ENCODE data around the gene EXOC2. TPM values are rescaled to one million over a fixed set of nuclear protein-coding genes. Genes with fewer than 3 reads are reported as not detected.

The EXOC2 gene
- total RNA-seq, 2 donors from 2014 or later = 17.2 to 24.1 TPM

DNA sequence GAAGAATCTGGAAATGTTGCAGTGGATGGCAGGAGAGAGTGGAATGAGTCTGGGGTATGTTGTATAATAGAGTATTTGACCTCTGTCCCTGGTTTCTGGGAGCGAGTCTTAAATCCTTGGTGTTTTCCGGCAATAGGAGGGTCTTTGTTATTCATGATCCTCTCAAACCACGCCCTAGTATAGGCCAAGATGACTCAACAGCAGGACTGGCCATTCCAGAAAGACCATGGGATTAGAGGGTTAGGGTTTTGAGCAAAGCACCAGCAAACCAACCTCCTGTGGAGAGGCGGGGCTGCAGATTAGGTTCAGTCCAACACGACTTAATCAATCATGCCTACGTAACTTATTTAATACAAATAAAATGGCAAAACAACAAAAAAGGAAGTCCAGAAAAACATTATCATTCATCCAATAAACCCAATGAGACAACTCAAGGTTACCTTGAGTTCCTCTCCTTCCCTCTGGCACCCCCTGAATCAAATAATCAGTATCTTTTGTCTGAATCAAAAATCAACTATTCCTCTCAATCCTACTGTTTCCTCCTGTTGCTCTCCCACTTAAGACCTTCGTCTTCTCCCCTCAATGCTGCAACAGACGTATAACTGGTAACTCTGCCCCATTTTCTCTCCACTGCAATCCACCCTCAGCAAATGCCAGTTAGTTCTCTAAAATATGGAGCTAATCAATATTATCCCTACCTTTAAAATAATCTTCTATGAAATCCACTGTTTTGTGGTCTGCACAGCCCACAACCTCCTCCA, 51.5 kb downstream of the EXOC2 start:
- no peak overlapping the region for H3K27ac ChIP-seq
- H3K4me1 ChIP-seq (ENCODE audit: control insufficient read depth in 1 of 2, low read depth in 2 of 2) = no peaks in the 10 kb centered on the region
- H3K9me3 ChIP-seq = no peaks in the 10 kb centered on the region
- H3K36me3 ChIP-seq = no peaks in the 10 kb centered on the region
- DNase-seq (ENCODE audit: low spot score) (no peak), ATAC-seq (ENCODE audit: insufficient number of reproducible peaks, low FRiP score, low read depth) (no peak)
- TF ChIP-seq, protein P1, sequence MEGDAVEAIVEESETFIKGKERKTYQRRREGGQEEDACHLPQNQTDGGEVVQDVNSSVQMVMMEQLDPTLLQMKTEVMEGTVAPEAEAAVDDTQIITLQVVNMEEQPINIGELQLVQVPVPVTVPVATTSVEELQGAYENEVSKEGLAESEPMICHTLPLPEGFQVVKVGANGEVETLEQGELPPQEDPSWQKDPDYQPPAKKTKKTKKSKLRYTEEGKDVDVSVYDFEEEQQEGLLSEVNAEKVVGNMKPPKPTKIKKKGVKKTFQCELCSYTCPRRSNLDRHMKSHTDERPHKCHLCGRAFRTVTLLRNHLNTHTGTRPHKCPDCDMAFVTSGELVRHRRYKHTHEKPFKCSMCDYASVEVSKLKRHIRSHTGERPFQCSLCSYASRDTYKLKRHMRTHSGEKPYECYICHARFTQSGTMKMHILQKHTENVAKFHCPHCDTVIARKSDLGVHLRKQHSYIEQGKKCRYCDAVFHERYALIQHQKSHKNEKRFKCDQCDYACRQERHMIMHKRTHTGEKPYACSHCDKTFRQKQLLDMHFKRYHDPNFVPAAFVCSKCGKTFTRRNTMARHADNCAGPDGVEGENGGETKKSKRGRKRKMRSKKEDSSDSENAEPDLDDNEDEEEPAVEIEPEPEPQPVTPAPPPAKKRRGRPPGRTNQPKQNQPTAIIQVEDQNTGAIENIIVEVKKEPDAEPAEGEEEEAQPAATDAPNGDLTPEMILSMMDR (IDR thresholded peaks at IDR 0.05) = no peak
- no peak overlapping the region for H3K4me3 ChIP-seq
- no peaks in the 10 kb centered on the region for H3K27me3 ChIP-seq (replicated peaks; ENCODE audit: insufficient read depth)

DNA sequence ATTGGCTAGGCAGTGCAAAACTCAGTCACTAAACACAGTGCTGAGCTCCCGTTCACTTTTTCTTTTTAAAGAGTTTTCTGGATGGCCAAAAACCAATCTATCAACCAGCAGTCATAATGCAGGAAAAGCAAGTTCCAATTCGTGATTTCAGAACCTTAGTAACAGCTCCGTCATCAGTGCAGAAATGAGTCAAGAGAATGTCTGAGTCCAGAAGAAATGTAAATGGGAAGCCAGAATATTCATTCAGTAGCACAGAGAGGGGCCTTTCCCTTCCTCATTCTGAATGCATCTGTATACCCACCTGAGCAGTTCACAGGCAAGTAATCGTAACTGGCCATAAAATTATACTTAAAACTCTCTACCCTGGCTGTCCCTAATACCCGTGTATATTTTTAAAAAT, 56.5 kb downstream of the EXOC2 start:
- DNase-seq (ENCODE audit: low spot score) (no peak), ATAC-seq (ENCODE audit: insufficient number of reproducible peaks, low FRiP score, low read depth) (no peak)
- Histone ChIP-seq H3K4me1 (ENCODE audit: control insufficient read depth in 1 of 2, low read depth in 2 of 2) (no peaks in the 10 kb centered on the region), H3K9me3 (no peaks in the 10 kb centered on the region), H3K4me3 (no peak overlapping the region), H3K27ac (no peak overlapping the region), H3K27me3 (replicated peaks; ENCODE audit: insufficient read depth) (no peaks in the 10 kb centered on the region), H3K36me3 (peaks cover 4% of the 10 kb centered on the region)
- TF ChIP-seq, protein P1 (IDR thresholded peaks at IDR 0.05) = no peak

DNA sequence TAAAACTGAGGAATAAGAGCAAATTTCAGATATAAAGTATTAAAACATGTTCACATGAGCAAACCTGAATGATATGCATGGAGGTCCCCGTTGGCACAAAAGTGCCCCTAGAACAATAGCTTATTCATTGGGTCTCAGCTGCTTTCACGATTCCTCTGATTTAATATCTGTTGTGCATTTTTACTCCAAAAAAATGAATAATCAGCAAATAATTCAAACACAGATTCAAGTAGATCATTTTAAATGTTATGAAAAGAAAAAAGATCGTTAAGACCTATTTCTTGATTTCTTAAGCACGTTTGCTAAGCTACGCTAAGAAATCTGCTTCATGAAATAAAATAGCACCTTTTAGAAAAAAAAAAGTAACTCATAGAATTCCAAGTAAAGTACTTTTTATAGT, 57.7 kb downstream of the EXOC2 start:
- Histone ChIP-seq H3K27me3 (replicated peaks; ENCODE audit: insufficient read depth) (no peaks in the 10 kb centered on the region), H3K36me3 (peaks cover 4% of the 10 kb centered on the region), H3K4me3 (no peak overlapping the region), H3K9me3 (no peaks in the 10 kb centered on the region), H3K27ac (no peak overlapping the region), H3K4me1 (ENCODE audit: control insufficient read depth in 1 of 2, low read depth in 2 of 2) (no peaks in the 10 kb centered on the region)
- no peak for DNase-seq (ENCODE audit: low spot score)
- TF ChIP-seq, protein P1 (IDR thresholded peaks at IDR 0.05) = no peak
- ATAC-seq (ENCODE audit: insufficient number of reproducible peaks, low FRiP score, low read depth) = no peak

DNA sequence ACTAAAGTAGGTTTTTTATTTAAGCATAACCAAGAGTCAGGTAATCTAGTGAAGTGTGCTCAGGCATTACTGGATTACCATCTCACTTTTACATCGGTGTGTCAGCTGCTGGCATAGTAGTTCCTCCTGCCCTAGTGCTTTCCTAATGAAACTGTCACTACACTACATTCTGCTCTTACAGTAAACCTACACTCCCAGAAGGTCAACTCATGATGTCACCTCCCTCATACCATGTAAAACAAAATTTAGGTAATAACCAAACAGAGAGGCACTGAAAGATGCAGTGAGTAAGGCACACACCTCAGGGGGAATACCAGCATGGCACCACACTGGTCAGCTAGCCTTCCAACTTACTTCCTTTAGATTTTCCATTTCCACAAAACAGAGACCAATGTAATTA, 59.3 kb downstream of the EXOC2 start:
- no peaks in the 10 kb centered on the region for H3K9me3 ChIP-seq
- TF ChIP-seq, protein P1 (IDR thresholded peaks at IDR 0.05) = no peak
- no peak overlapping the region for H3K4me3 ChIP-seq
- no peak for DNase-seq (ENCODE audit: low spot score)
- no peak overlapping the region for H3K27ac ChIP-seq
- H3K4me1 ChIP-seq (ENCODE audit: control insufficient read depth in 1 of 2, low read depth in 2 of 2) = no peaks in the 10 kb centered on the region
- no peaks in the 10 kb centered on the region for H3K27me3 ChIP-seq (replicated peaks; ENCODE audit: insufficient read depth)
- H3K36me3 ChIP-seq = peaks cover 4% of the 10 kb centered on the region
- ATAC-seq (ENCODE audit: insufficient number of reproducible peaks, low FRiP score, low read depth) = no peak

DNA sequence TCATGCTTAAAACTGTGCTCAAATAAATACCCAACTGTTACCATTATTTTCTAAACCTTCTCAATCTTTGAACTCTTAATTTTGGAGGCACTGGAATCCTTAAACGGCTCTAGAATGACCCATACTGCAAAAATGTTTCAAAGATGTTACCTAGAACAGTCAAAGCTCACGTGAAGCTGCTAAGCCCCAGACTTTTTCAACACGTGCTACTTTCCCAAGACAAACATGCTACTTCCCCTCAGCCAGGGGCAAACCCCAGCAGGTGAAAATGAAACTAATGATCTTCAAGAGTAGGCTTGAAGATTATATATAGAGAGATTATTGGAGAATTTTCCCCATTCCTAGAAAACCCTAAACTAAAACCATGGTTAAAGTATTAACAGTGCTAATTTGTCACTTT, 64.2 kb downstream of the EXOC2 start:
- ATAC-seq (ENCODE audit: insufficient number of reproducible peaks, low FRiP score, low read depth) = no peak
- TF ChIP-seq, protein P1 (IDR thresholded peaks at IDR 0.05) = no peak
- Histone ChIP-seq H3K4me3 (no peak overlapping the region), H3K9me3 (no peaks in the 10 kb centered on the region), H3K27me3 (replicated peaks; ENCODE audit: insufficient read depth) (no peaks in the 10 kb centered on the region), H3K36me3 (peaks cover 4% of the 10 kb centered on the region), H3K27ac (no peak overlapping the region), H3K4me1 (ENCODE audit: control insufficient read depth in 1 of 2, low read depth in 2 of 2) (no peaks in the 10 kb centered on the region)
- DNase-seq (ENCODE audit: low spot score) = no peak
